HepG2 (cell line): Measurements from ENCODE around the gene PEAK3. TPM values are rescaled to one million over a fixed set of nuclear protein-coding genes. Genes with fewer than 3 reads are reported as not detected.
A peak's percentile ranks its signal among the peaks of the same experiment; 100 is the strongest.

Experiments
- ASH2L ChIP-seq: fragments of 300-600, 200-600 bp; sonication (generic); IDR thresholded peaks from 2 replicates; pipeline ENCODE4 v1.7.0; 2017; ENCODE audit warnings: low read depth, mild to moderate bottlenecking, moderate library complexity, mixed read lengths, low read length; ENCODE audit not compliant: insufficient read length
- RAD21 ChIP-seq: fragments of 450-650 bp; formaldehyde crosslinking; IDR thresholded peaks from 2 replicates; pipeline ENCODE4 v1.5.0; 2020; ENCODE audit warnings: mild to moderate bottlenecking
- ZNF567 ChIP-seq: sonication (generic); formaldehyde crosslinking; IDR thresholded peaks from 2 replicates; pipeline ENCODE4 v1.8.1; 2023; ENCODE audit warnings: mild to moderate bottlenecking, missing genetic modification reagents, borderline replicate concordance
- polyA plus RNA-seq, 8 experiments: library from polyadenylated mRNA; depleted of rRNA in 3 of 8; stranded (reverse) in 7 of 8; unstranded in 1 of 8; fragments of >200 nt; fragmentation: Illumina TruSeq in 4 of 8; extraction: Trizol in 4 of 8; gene quantifications; 2 replicates each; pipeline versions ENCODE4 v1.2.1 to v1.2.3, GENCODE V29; 2011 to 2016; ENCODE audit warnings: low read depth in 4 of 8, missing spikeins in 1 of 8, mixed read lengths in 1 of 8; ENCODE audit not compliant: insufficient read depth in 1 of 8
- total RNA-seq, 5 experiments: library from RNA; depleted of rRNA; stranded (reverse); fragments of >200 nt; fragmentation: Illumina TruSeq; extraction: Trizol; gene quantifications; 2 replicates each; pipeline ENCODE4 v1.2.3, GENCODE V29; 2016; ENCODE audit warnings: low read depth in 1 of 5
- TF ChIP-seq, protein P1 (sequence below): sonication (generic); formaldehyde crosslinking; IDR thresholded peaks from 2 replicates; pipeline ENCODE4 v1.4.0; 2020; ENCODE audit warnings: missing genetic modification reagents
- TF ChIP-seq, protein P2 (sequence below): sonication (generic); formaldehyde crosslinking; IDR thresholded peaks from 2 replicates; pipeline ENCODE4 v1.4.0; 2020; ENCODE audit warnings: missing genetic modification reagents
- TF ChIP-seq, protein P3 (sequence below): sonication (generic); formaldehyde crosslinking; IDR thresholded peaks from 2 replicates; pipeline ENCODE4 v1.5.0; 2020; ENCODE audit warnings: mild to moderate bottlenecking, missing genetic modification reagents, borderline replicate concordance
- TF ChIP-seq, protein P4 (sequence below): sonication (generic); formaldehyde crosslinking; IDR thresholded peaks from 2 replicates; pipeline ENCODE4 v1.5.1; 2020; ENCODE audit warnings: missing genetic modification reagents, mild to moderate bottlenecking, borderline replicate concordance
- TF ChIP-seq, protein P5 (sequence below): sonication (generic); formaldehyde crosslinking; IDR thresholded peaks from 2 replicates; pipeline ENCODE4 v1.4.0; 2020; ENCODE audit warnings: mild to moderate bottlenecking, missing genetic modification reagents, borderline replicate concordance
- TF ChIP-seq, protein P6 (sequence below): sonication (generic); formaldehyde crosslinking; IDR thresholded peaks from 2 replicates; pipeline ENCODE4 v1.8.0; 2022; ENCODE audit warnings: mild to moderate bottlenecking, missing genetic modification reagents, moderate library complexity

PEAK3 gene
- total and polyA plus RNA-seq, 2 of the 13 experiments (the other 11 are each of a cell fraction or from before 2014, with no cell fraction given): not detected

DNA sequence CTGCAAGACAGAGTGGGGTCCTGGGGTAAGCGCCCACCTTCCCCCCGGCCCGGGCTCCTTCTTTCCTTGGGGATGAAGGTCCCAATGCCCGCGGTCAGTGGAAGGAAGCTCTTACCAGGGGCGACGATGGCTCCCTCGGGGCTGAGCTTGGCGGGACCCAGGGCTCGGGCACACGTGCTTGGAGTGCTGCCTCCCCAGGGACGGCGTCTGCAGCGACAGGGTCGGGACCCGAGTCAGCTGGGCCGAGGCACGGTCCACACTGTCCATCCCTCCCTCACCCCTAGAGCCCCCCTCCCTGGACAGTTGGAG, 29.2 kb downstream of the PEAK3 start (continued):
- TF ChIP-seq, protein P1, sequence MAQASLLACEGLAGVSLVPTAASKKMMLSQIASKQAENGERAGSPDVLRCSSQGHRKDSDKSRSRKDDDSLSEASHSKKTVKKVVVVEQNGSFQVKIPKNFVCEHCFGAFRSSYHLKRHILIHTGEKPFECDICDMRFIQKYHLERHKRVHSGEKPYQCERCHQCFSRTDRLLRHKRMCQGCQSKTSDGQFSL: 0 out of 2 replicates have a peak, but pooled peaks have one; percentile 53
- TF ChIP-seq, protein P2, sequence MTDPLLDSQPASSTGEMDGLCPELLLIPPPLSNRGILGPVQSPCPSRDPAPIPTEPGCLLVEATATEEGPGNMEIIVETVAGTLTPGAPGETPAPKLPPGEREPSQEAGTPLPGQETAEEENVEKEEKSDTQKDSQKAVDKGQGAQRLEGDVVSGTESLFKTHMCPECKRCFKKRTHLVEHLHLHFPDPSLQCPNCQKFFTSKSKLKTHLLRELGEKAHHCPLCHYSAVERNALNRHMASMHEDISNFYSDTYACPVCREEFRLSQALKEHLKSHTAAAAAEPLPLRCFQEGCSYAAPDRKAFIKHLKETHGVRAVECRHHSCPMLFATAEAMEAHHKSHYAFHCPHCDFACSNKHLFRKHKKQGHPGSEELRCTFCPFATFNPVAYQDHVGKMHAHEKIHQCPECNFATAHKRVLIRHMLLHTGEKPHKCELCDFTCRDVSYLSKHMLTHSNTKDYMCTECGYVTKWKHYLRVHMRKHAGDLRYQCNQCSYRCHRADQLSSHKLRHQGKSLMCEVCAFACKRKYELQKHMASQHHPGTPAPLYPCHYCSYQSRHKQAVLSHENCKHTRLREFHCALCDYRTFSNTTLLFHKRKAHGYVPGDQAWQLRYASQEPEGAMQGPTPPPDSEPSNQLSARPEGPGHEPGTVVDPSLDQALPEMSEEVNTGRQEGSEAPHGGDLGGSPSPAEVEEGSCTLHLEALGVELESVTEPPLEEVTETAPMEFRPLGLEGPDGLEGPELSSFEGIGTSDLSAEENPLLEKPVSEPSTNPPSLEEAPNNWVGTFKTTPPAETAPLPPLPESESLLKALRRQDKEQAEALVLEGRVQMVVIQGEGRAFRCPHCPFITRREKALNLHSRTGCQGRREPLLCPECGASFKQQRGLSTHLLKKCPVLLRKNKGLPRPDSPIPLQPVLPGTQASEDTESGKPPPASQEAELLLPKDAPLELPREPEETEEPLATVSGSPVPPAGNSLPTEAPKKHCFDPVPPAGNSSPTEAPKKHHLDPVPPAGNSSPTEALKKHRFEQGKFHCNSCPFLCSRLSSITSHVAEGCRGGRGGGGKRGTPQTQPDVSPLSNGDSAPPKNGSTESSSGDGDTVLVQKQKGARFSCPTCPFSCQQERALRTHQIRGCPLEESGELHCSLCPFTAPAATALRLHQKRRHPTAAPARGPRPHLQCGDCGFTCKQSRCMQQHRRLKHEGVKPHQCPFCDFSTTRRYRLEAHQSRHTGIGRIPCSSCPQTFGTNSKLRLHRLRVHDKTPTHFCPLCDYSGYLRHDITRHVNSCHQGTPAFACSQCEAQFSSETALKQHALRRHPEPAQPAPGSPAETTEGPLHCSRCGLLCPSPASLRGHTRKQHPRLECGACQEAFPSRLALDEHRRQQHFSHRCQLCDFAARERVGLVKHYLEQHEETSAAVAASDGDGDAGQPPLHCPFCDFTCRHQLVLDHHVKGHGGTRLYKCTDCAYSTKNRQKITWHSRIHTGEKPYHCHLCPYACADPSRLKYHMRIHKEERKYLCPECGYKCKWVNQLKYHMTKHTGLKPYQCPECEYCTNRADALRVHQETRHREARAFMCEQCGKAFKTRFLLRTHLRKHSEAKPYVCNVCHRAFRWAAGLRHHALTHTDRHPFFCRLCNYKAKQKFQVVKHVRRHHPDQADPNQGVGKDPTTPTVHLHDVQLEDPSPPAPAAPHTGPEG (CRISPR knock-in tag): peak; percentile 32; the same call in 1 of the 2 replicates
- TF ChIP-seq, protein P3, sequence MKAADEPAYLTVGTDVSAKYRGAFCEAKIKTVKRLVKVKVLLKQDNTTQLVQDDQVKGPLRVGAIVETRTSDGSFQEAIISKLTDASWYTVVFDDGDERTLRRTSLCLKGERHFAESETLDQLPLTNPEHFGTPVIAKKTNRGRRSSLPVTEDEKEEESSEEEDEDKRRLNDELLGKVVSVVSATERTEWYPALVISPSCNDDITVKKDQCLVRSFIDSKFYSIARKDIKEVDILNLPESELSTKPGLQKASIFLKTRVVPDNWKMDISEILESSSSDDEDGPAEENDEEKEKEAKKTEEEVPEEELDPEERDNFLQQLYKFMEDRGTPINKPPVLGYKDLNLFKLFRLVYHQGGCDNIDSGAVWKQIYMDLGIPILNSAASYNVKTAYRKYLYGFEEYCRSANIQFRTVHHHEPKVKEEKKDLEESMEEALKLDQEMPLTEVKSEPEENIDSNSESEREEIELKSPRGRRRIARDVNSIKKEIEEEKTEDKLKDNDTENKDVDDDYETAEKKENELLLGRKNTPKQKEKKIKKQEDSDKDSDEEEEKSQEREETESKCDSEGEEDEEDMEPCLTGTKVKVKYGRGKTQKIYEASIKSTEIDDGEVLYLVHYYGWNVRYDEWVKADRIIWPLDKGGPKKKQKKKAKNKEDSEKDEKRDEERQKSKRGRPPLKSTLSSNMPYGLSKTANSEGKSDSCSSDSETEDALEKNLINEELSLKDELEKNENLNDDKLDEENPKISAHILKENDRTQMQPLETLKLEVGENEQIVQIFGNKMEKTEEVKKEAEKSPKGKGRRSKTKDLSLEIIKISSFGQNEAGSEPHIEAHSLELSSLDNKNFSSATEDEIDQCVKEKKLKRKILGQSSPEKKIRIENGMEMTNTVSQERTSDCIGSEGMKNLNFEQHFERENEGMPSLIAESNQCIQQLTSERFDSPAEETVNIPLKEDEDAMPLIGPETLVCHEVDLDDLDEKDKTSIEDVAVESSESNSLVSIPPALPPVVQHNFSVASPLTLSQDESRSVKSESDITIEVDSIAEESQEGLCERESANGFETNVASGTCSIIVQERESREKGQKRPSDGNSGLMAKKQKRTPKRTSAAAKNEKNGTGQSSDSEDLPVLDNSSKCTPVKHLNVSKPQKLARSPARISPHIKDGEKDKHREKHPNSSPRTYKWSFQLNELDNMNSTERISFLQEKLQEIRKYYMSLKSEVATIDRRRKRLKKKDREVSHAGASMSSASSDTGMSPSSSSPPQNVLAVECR (CRISPR knock-in tag): peak; percentile 33; the same call in 1 of the 2 replicates
- TF ChIP-seq, protein P4, sequence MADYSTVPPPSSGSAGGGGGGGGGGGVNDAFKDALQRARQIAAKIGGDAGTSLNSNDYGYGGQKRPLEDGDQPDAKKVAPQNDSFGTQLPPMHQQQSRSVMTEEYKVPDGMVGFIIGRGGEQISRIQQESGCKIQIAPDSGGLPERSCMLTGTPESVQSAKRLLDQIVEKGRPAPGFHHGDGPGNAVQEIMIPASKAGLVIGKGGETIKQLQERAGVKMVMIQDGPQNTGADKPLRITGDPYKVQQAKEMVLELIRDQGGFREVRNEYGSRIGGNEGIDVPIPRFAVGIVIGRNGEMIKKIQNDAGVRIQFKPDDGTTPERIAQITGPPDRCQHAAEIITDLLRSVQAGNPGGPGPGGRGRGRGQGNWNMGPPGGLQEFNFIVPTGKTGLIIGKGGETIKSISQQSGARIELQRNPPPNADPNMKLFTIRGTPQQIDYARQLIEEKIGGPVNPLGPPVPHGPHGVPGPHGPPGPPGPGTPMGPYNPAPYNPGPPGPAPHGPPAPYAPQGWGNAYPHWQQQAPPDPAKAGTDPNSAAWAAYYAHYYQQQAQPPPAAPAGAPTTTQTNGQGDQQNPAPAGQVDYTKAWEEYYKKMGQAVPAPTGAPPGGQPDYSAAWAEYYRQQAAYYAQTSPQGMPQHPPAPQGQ (CRISPR knock-in tag): no peak
- TF ChIP-seq ASH2L (no peak), ZNF567 (CRISPR knock-in tag) (0 out of 2 replicates have a peak, but pooled peaks have one; percentile 28), RAD21 (CRISPR knock-in tag) (no peak)
- TF ChIP-seq, protein P5, sequence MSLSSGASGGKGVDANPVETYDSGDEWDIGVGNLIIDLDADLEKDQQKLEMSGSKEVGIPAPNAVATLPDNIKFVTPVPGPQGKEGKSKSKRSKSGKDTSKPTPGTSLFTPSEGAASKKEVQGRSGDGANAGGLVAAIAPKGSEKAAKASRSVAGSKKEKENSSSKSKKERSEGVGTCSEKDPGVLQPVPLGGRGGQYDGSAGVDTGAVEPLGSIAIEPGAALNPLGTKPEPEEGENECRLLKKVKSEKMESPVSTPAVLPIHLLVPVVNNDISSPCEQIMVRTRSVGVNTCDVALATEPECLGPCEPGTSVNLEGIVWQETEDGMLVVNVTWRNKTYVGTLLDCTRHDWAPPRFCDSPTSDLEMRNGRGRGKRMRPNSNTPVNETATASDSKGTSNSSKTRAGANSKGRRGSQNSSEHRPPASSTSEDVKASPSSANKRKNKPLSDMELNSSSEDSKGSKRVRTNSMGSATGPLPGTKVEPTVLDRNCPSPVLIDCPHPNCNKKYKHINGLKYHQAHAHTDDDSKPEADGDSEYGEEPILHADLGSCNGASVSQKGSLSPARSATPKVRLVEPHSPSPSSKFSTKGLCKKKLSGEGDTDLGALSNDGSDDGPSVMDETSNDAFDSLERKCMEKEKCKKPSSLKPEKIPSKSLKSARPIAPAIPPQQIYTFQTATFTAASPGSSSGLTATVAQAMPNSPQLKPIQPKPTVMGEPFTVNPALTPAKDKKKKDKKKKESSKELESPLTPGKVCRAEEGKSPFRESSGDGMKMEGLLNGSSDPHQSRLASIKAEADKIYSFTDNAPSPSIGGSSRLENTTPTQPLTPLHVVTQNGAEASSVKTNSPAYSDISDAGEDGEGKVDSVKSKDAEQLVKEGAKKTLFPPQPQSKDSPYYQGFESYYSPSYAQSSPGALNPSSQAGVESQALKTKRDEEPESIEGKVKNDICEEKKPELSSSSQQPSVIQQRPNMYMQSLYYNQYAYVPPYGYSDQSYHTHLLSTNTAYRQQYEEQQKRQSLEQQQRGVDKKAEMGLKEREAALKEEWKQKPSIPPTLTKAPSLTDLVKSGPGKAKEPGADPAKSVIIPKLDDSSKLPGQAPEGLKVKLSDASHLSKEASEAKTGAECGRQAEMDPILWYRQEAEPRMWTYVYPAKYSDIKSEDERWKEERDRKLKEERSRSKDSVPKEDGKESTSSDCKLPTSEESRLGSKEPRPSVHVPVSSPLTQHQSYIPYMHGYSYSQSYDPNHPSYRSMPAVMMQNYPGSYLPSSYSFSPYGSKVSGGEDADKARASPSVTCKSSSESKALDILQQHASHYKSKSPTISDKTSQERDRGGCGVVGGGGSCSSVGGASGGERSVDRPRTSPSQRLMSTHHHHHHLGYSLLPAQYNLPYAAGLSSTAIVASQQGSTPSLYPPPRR: 0 out of 2 replicates have a peak, but pooled peaks have one; percentile 35
- TF ChIP-seq, protein P6, sequence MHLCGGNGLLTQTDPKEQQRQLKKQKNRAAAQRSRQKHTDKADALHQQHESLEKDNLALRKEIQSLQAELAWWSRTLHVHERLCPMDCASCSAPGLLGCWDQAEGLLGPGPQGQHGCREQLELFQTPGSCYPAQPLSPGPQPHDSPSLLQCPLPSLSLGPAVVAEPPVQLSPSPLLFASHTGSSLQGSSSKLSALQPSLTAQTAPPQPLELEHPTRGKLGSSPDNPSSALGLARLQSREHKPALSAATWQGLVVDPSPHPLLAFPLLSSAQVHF (CRISPR knock-in tag): 0 out of 2 replicates have a peak, but pooled peaks have one; percentile 20
